HG02623 (cell line): ENCODE measurements around the gene CALN1.
"Not testable (repeated sequence)": the region's sequence is repeated elsewhere in the genome, so short reads cannot be mapped to it uniquely, and the experiment has no call there.

Experiments
- ATAC-seq: cut with Tn5 transposase; IDR thresholded peaks from one replicate; pipeline ENCODE4 v1.9.1; 2021; ENCODE audit warnings: moderate library complexity; ENCODE audit not compliant: unreplicated experiment

The CALN1 gene

GRCh38 chr7:72209006-72209405, 203.1 kb downstream of the CALN1 start:
- not testable (repeated sequence) for ATAC-seq

GRCh38 chr7:72196176-72196575, 216.0 kb downstream of the CALN1 start:
- no peak for ATAC-seq

- no peak for ATAC-seq
Observed at GRCh38 chr7:72190919-72191318, 221.2 kb downstream of the CALN1 start.

- ATAC-seq = no peak
Observed at GRCh38 chr7:72190146-72190545, 222.0 kb downstream of the CALN1 start.

DNA sequence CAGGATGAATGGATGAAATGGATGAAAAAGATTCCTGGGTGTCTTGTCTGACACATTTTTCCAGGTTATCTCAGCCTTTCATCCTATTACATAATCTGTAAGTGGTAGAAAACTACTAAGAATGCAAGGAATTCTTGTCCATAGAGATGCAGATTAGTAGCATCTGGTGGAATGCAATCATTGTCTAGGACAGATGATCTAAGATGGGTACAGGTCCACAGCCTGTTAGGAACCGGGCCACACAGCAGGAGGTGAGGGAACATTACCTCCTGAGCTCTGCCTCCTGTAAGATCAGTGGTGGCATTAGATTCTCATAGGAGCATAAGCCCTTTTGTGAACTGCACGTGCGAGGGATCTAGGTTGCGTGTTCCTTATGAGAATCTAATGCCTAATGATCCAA, 225.0 kb downstream of the CALN1 start:
- ATAC-seq = no peak

GRCh38 chr7:72183835-72184234, 228.3 kb downstream of the CALN1 start:
- ATAC-seq = no peak

GRCh38 chr7:72182036-72182435, 230.1 kb downstream of the CALN1 start:
- no peak for ATAC-seq

- ATAC-seq = no peak
Observed at GRCh38 chr7:72176875-72177274, 235.3 kb downstream of the CALN1 start.

- no peak for ATAC-seq
Observed at GRCh38 chr7:72170475-72170874, 241.7 kb downstream of the CALN1 start.

DNA sequence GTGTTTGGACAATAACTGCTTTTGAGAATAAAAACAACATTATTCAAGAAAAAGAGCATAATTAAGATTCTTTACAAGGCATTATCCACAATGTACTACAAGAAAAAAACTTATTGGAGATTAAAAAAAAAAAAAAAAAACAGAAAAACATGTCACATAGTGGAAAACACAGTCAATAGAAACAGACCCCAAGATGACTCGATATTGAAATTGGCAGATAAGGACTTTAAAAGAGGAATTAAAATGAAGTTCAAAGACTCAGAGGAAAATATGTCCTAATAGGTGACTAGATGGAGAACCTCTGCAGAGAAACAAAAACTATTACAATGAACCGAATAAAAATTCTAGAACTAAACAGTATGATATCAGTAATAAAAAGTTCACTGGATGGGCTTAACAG, 248.9 kb downstream of the CALN1 start:
- no peak for ATAC-seq

- ATAC-seq = no peak
Observed at GRCh38 chr7:72161534-72161933, 250.6 kb downstream of the CALN1 start.

DNA sequence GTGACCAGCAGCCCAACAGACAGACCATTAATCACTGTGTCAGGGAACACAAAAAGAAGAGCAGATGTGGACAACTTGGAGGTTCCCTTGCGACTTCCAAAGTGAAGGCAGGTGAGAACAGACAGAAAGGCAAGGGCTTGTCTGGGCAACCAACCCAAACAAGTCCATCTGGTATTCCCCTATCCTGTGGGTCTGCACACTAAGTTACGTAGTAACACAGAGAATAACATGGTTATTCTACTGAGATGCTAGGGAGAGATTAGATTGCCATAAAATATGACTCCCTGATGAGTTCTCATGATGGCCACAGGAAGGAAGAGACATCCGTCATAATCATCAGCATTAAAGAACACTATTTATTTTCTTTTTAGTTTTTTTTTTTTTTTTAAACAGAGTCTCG, 252.2 kb downstream of the CALN1 start:
- ATAC-seq = no peak

- no peak for ATAC-seq
Observed at GRCh38 chr7:72156671-72157070, 255.5 kb downstream of the CALN1 start.

GRCh38 chr7:72153132-72153512, 259.0 kb downstream of the CALN1 start:
- no peak for ATAC-seq

DNA sequence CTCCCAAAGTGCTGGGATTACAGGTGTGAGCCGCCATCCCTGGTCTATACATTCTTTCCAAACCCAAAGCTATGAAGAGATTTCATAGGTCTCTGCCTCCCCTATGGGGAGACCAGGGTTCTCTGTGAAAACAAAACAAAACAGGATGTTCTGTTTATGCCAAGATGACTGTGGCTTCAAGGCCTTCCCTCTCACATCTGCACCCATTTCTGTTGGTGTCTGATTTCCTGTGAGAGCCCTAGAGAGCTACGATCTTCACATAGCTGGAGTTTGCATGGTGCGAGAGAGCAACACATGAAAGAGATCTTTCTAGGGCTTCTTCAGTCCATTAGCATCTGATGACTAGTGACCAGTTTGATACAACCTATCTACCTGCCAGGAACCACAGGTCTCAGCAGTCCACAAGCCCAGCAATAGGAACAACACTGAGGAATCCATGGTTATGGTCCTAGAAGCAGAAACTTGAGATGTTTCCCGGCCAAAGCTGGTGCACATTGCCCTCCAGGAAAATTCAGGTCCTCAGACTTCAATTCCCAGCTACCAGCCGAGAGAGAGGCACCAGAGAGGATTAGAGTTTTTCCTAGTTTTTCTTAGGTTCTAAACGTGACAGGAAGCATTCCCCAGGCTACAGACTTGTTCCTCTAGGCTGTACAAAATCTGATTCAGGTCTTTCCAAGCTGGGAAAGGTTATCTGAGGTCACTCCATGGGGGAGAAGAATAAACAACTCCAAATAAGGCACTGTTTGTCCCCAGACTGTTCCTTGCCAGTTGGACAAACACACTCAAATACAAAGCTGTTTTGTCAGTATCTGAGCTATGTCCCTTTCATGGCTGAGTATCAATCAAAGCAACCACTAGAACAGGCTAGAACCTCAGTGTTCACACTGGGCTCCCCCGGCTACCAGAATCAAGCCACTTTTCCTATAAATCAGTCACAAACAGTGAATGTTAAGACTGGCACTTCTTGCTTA, 259.7 kb downstream of the CALN1 start:
- no peak for ATAC-seq

DNA sequence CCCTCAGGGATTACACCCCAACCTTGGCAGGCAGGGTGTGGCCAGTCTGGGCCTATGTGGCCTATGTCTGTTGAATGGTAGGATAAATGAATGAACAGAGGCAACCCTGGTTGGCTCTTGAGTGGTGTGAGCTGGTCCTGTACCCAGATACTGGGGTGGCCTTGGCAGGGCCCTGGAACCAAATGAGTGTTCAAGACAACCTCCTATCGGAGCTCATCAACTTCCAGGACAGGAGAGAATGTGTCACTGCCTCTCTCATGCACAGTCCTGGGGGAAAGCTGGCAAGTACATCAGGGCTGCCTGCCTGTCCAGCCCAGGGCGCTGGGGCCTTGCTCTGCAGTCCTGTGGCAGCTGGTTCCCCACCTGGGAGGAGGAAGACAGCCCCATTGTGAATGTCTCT, 271.6 kb downstream of the CALN1 start:
- no peak for ATAC-seq

GRCh38 chr7:72127136-72127535, 285.0 kb downstream of the CALN1 start:
- ATAC-seq = no peak

- no peak for ATAC-seq
Observed at GRCh38 chr7:72123913-72124312, 288.2 kb downstream of the CALN1 start.

GRCh38 chr7:72118366-72118765, 293.8 kb downstream of the CALN1 start:
- no peak for ATAC-seq

DNA sequence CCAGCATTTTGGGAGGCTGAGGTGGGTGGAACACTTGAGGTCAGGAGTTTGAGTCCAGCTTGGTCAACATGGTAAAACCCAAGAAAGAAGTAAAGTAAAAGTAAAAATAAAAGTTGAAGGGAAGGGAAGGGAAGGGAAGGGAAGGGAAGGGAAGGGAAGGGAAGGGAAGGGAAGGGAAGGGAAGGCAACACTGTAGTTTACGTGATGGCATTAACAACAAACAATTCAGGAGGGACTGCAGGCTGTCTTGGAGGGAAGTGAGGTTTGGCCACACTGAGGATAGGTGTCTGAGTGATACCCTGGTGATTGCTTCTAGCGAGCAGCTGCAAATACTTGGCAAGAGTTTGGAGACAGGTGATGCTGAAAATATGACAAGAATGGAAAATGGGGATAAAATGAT, 298.0 kb downstream of the CALN1 start:
- ATAC-seq = no peak

GRCh38 chr7:72112992-72113391, 299.1 kb downstream of the CALN1 start:
- ATAC-seq = no peak

DNA sequence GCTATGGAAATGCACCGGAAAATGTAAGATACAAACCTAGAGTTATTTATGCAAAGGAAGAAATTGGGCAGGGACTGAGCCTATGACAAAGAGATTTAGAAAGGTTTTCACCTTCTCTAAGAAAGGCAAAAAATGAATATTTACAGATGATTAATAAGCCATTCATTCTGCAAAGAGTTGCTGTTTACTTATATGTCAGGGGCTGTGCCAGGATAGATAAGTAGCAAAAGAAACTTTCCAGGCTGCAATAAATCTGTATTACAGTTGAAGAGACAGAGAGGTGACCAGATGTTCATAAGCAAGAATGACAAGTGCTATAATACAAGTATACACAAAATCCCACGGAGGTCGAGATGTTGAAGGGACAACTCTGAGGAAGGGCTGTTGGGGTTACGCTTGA, 299.6 kb downstream of the CALN1 start:
- ATAC-seq = no peak

DNA sequence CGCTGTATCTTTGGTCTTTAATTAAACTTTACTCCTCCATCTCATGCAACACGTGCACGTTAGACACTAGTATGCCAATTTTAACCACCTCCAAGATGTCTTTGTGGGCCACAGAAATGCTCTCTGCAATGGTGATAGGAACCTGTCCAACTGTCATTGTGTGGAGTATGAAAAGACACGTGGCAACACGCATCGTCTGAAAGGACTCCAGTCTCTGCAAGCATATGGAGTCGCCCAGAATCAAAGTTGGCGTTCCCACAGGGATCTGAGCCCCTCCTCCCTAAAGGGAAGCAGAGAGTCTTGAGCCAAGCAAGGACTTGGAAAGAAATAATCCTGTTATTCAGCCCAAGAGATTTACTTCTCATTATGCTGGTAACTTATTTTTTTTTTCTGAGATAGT, 301.1 kb downstream of the CALN1 start:
- no peak for ATAC-seq
